HG03378 (cell line): ENCODE results near the gene VWA5B1.

ENCODE experiments used
- ATAC-seq: cut with Tn5 transposase; IDR thresholded peaks from one replicate; pipeline ENCODE4 v1.9.1; 2021; ENCODE audit warnings: mild to moderate bottlenecking, moderate library complexity; ENCODE audit not compliant: unreplicated experiment

VWA5B1 gene

GRCh38 chr1:20319456-20320220 is 29.0 kb downstream of the VWA5B1 start:
- ATAC-seq = no peak

GRCh38 chr1:20320704-20321103 is 30.0 kb downstream of the VWA5B1 start:
- ATAC-seq = no peak

DNA sequence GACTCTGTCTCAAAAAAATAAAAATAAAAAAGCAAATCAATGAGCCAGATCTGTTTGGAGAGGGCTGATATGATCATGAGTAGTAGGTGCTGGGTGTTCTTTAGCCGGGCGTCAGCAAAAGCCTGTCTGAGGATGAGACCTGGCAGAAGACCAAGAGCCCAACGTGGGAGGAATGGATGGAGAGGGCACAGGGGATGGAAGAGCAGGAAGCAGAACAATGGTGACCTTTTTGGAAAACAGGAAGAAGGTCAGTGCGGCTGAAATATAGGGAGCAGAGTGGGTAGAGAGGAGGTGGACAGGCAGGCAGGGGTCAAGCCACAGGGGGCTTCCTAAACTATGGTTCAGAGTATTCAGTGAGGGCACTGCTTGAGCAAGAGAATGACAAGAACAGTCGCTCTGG is 30.9 kb downstream of the VWA5B1 start:
- no peak for ATAC-seq

GRCh38 chr1:20322081-20322824 is 31.6 kb downstream of the VWA5B1 start:
- peak; percentile 64 for ATAC-seq

DNA sequence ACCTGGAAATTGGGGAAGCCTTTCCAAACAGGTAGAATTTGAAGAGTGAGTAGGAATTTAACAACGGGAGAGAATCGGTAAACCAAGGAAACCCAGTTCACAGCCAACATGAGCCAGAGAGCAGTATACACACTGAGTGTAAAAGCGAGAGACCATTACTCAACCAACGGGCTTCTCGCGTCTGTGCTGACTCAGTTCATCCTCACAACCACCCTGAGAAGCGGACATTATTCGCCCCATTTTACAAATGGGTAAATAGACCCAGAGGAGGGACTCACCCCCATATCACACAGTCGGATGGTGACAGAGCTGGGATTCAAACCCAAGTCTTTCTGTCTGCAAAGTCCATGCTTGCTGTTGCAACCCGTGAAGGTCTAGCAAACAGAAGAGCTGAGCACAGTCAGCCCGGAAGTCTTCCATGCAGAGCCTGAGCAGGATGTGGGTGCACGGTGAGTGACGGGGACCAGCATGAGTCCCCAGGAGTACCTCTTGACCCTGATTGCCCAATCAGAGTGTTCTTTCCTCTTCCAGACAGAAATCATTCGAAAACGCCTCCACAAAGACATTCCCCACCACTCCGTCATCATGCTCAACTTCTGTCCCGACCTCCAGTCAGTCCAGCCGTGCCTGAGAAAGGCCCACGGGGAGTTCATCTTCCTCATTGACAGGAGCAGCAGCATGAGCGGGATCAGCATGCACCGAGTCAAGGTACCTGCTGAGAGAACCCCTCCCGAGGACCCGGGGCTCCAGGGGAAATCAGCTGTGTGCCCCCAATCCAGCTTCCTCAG is 32.3 kb downstream of the VWA5B1 start:
- no peak for ATAC-seq

GRCh38 chr1:20323613-20323920 is 32.9 kb downstream of the VWA5B1 start:
- ATAC-seq = no peak

- no peak for ATAC-seq
These were observed 34.2 kb downstream of the VWA5B1 start for GRCh38 chr1:20324704-20325406.

- no peak for ATAC-seq
These were observed 34.8 kb downstream of the VWA5B1 start for GRCh38 chr1:20325407-20325843.

GRCh38 chr1:20325844-20326420 is 35.3 kb downstream of the VWA5B1 start:
- ATAC-seq = no peak

DNA sequence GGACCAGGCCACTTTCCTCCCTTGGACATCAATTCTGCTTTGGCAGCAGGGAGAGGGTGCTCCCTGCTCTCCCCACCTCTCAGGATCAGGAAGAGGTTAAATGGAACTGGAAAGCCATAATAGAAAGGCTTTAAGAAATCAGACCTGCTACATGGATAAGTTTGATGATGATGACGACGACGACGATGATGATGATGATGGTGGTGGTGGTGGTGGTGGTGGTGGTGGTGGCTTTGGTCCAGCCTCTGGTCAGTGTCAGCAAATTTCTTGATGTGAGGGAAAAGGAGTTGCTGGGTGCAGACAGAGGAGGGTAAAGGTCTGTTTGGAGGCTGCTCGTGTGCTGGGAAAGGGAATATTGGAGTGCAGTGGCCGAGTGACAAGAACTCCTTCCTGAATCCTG is 36.8 kb downstream of the VWA5B1 start:
- ATAC-seq = no peak

DNA sequence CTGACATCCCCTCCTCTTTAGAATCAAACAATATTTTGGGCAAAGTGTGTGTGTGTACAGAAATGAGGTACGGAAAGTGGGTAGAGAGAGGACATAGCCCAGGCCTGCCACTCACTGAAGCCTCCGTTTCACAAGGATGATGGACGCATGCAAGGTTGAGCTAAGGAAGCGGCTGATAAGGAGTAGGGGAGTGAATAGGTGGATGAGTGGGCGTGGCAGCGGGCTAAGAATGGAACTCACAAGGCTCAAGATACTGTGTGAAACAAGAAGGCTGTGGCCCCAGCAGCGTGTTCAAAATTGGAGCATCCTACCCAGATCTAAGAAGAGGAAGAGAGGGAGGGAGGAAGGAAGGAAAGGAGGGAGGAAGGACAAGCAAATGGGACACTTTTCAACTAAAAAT is 37.5 kb downstream of the VWA5B1 start:
- ATAC-seq = no peak

- no peak for ATAC-seq
These were observed 39.3 kb downstream of the VWA5B1 start for GRCh38 chr1:20329793-20330542.

DNA sequence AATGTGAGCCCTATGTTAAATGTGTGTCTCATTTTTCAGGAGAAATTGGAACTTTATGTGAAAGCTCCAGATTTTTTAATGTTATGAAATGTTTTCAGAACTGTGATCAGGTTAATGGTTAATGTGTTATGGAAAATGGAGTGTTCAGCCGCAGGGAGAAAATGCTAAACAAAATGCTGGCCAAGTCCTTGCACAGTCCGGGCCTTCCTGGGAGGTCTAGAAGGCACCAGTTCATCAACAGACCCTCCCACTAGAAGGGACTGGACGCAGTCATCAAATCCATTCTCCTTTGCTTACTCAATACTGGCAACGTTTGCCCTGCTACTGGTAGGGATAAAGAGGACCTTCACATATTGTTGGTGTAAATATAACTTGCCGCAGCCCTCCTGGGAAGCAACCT is 43.4 kb downstream of the VWA5B1 start:
- no peak for ATAC-seq

GRCh38 chr1:20336105-20336605 is 45.5 kb downstream of the VWA5B1 start:
- ATAC-seq = no peak

GRCh38 chr1:20337581-20337980 is 46.9 kb downstream of the VWA5B1 start:
- no peak for ATAC-seq

GRCh38 chr1:20339811-20340457 is 49.3 kb downstream of the VWA5B1 start:
- no peak for ATAC-seq

GRCh38 chr1:20342294-20343148 is 51.8 kb downstream of the VWA5B1 start:
- ATAC-seq = no peak

DNA sequence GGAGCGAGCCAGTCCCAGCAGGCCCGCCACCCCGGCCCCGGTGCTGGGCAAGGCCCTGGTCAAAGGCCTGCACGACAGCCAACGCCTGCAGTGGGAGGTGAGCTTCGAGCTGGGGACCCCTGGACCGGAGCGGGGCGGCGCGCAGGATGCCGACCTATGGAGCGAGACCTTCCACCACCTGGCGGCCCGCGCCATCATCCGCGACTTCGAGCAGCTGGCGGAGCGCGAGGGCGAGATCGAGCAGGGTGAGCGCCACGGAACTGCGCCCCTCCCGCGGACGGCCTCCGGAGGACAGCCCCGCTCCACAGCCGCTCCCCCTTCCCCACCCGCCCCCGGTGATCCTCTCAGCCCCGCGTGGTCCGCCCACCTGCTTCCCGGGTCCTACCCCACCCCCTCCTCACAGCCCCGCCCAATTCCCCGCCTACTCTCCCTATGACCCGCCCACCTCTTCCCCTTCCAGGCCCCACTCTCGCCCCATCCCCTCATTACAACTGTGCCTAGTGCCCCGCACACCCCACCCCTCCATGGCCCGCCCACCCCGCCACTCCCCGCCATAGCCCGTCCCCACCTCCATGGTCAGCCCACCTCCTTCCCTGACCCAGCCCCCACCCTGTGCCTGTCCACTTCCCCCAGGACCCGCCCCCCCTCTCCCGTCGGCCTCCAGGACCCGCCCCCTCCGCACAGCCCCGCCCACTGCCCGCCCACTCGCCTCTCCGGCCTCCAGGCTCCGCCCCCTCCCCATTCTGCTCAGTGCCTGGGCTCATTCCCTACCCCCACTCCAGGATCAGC is 52.7 kb downstream of the VWA5B1 start:
- ATAC-seq = no peak
